Glomerular visceral epithelial cell (primary cell): ENCODE data around the gene MSI2.

ENCODE experiments used
- DNase-seq: peaks from one replicate; pipeline ENCODE4 v3.0.0-alpha.2; 2016; ENCODE audit errors: extremely low spot score

Gene MSI2

GRCh38 chr17:57505841-57506773, 249.8 kb downstream of the MSI2 start:
- DNase-seq: no peak

GRCh38 chr17:57506774-57507127, 250.4 kb downstream of the MSI2 start:
- no peak for DNase-seq

GRCh38 chr17:57507828-57508227, 251.5 kb downstream of the MSI2 start:
- no peak for DNase-seq

GRCh38 chr17:57508671-57509070, 252.3 kb downstream of the MSI2 start:
- DNase-seq: no peak

- no peak for DNase-seq
These were observed 255.3 kb downstream of the MSI2 start for GRCh38 chr17:57511475-57512123.

- no peak for DNase-seq
These were observed 255.9 kb downstream of the MSI2 start for GRCh38 chr17:57512258-57512657.

- no peak for DNase-seq
These were observed 256.4 kb downstream of the MSI2 start for GRCh38 chr17:57512691-57513090.

GRCh38 chr17:57513569-57513968, 257.2 kb downstream of the MSI2 start:
- no peak for DNase-seq

- no peak for DNase-seq
These were observed 258.3 kb downstream of the MSI2 start for GRCh38 chr17:57514614-57515013.

GRCh38 chr17:57515662-57516211, 259.4 kb downstream of the MSI2 start:
- DNase-seq: no peak

GRCh38 chr17:57516290-57517230, 260.2 kb downstream of the MSI2 start:
- DNase-seq: no peak

- DNase-seq: no peak
These were observed 260.9 kb downstream of the MSI2 start for GRCh38 chr17:57517273-57517631.

- no peak for DNase-seq
These were observed 261.5 kb downstream of the MSI2 start for GRCh38 chr17:57517632-57518456.

- DNase-seq: peak; percentile 90
These were observed 262.6 kb downstream of the MSI2 start for GRCh38 chr17:57518587-57519581.

- DNase-seq: no peak
These were observed 263.5 kb downstream of the MSI2 start for GRCh38 chr17:57519800-57520199.

- DNase-seq: peak; percentile 4
These were observed 265.3 kb downstream of the MSI2 start for GRCh38 chr17:57521606-57522005.

GRCh38 chr17:57522042-57523005, 266.0 kb downstream of the MSI2 start:
- DNase-seq: no peak

- DNase-seq: peak; percentile 82
These were observed 267.8 kb downstream of the MSI2 start for GRCh38 chr17:57523926-57524632.
